GM21529 (cell line): ENCODE measurements around the gene ABCA6.
"Not testable (repeated sequence)": the region's sequence is repeated elsewhere in the genome, so short reads cannot be mapped to it uniquely, and the experiment has no call there.

Experiments
- ATAC-seq: cut with Tn5 transposase; IDR thresholded peaks from one replicate; pipeline ENCODE4 v1.9.1; 2021; ENCODE audit not compliant: unreplicated experiment

Gene ABCA6

GRCh38 chr17:69141431-69142174, at the start of gene ABCA6:
ABCA6 (minus strand) TSS chr17:69141895; CDS start chr17:69140703, 1,192 bp downstream.
- ATAC-seq: no peak

- no peak for ATAC-seq
These were observed 47.1 kb upstream of the ABCA6 start for GRCh38 chr17:69188796-69189195.

DNA sequence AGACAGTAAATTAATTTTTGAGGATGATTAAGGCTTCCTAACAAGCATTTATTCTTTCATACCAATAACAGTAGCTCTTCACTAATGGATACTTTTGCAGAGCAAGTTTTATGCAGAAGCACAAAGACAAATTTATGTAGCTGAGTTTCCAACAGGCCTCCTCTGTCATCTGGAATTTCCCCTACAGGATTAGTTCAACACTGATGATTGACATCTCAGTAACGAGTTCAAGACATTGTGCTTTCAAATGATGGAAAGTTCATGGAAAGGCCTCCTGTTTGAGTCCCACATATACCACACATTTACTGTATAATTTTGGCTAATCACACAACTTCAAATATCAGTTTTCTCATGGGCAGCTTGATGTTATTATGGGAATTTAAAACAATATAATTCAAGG, 46.4 kb upstream of the ABCA6 start:
- ATAC-seq: no peak

DNA sequence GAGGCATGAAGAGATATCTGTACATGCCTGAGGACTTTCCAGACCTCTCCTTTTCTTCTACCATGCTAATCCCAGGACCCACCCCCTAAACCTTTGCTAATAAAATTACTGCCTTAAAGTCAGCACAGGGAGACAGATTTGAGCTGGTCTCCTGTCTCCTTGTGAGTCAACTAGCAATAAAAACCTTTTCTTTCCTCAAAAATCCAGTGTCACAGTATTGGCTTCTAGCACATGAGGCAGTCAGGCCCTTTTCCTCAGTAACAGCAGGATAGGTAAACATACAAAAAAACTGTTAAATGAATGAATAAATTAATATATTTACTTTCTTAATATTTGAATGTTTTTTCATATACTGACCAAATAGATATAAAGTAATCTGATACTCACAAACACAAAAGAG, 45.6 kb upstream of the ABCA6 start:
- no peak for ATAC-seq

DNA sequence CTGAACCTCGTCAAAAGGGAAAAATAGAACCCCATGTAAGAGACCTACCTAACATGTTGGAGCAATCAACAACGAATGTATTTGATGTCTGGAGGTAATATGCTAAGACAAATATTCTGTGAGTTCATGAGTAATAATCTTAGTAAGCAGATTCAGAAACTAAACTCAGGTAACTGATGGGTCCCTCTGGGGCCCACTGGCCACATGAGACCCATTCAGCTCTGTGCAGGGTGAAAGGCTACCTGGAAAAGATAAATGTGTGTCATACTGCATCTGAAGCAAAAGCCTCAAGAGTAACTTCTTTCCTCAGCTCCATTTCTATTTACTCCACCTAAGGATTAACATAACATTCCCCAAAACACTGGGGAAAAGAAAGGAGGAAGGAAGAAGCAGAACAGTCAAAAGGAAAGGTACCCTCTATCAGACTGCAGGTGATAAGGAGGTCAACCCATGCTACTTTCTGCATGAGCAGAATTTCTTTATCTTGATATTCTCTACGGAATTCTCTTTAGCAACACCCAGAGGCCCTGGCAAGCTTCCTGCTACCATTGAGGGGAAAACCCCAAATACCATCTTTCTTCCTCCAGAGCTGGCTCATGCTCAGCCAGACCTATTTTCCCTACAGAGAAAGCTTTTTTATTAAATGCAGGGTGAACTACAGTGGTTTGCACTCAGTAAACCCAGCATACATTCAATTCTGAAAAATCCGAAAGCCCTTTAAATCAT, 37.7 kb upstream of the ABCA6 start:
- ATAC-seq: no peak

DNA sequence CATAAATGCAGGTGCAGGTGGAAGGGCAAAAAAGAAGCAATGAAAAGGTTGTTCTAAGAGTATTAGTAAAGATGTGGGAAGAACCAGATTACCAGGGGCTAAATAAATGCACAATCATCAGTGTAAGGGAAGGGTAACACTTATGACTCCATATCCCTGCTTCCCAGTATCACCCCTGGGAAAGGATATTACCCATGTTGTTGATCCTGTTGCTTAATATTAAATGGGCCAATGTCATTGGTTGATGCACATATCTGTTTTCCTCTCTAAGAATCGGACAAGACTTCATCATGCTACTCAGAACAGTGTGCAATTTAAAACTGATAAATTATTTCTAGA, 34.7 kb upstream of the ABCA6 start:
- ATAC-seq: no peak

DNA sequence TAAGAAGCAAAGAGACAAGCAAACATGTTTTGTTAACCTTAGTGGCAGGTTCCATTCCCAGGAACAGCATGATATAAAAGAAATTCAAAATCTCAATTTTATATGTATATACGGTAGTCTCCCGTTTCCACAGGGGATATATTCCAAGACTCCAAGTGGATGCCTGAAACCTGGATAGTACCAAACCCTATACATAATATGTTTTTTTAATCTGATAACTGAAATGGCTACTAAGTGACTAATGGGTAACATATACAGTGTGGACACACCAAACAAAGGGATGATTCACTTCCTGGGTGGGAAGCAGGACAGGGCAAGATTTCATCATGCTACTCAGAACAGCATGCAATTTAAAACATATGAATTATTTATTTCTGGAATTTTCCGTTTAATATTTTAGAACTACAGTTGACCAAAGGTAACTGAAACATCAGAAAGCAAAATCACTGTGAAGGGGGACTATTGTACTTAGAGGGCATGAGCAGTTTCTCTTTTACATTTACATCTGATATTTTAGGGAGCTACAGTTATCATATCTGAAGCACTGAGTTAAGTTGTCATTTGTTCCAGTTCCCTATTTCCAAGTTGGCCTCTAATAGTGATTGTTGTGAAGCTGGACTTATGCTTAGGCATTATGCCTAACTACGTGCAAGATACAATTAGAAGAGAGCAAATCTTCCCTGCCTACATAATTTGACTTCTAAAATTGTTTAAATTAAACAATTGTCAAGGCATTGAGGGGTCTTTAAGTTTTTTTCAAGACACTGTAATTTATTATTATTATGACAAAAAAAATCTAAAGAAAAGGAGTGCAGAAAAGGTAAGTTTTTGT, 34.1 kb upstream of the ABCA6 start:
- ATAC-seq: no peak

DNA sequence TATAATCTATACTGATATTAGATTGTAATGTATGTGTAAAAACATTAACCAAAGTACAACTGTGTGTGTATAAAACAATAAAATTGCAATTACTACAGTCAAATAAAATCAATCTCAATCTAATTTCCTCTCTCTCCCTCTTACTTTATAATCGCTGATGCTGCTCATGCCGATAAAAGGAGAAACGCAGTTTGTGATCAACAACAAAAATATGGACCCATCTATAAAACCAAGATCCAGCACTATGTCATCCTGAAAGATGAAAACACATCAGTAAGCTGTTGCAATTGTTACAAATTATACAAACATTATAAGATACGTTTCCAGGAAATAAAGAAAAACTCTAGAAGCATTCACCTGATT, 33.5 kb upstream of the ABCA6 start:
- no peak for ATAC-seq

DNA sequence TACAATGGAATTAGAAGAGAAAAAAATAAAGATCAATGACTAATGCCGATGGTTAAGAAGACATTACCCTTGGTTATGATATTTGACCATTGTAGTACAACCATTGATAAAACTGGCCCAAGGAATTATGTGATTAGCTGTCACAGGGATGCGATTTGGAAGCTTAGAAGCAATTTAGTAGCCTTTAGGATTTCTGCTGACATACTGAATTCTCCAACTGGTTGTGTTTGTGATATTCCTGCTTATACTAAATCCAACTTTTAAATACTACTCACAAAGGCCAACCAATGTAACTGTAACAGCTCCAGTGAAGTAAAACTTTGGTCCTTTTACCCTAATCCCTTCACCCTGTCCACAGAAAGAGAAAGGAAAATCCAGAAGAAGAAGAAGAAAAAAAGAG, 31.4 kb upstream of the ABCA6 start:
- no peak for ATAC-seq

- no peak for ATAC-seq
These were observed 28.7 kb upstream of the ABCA6 start for GRCh38 chr17:69170377-69170776.

DNA sequence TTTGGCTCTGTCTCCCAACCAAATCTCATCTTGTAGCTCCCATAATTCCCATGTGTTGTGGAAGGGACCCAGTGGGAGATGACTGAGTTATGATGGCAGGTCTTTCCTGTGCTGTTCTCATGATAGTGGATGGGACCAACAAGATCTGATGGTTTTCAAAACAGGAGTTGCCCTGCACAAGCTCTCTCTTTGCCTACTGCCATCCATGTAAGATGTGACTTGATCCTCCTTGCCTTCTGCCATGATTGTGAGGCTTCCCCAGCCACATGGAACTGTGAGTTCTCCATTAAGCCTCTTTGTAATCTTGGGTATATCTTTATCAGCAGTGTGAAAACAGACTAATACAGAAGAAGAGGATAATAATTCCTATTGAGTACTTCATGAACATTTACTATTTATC, 26.9 kb upstream of the ABCA6 start:
- not testable (repeated sequence) for ATAC-seq

- no peak for ATAC-seq
These were observed 25.3 kb upstream of the ABCA6 start for GRCh38 chr17:69166957-69167356.

GRCh38 chr17:69164206-69164605, 22.5 kb upstream of the ABCA6 start:
- no peak for ATAC-seq

DNA sequence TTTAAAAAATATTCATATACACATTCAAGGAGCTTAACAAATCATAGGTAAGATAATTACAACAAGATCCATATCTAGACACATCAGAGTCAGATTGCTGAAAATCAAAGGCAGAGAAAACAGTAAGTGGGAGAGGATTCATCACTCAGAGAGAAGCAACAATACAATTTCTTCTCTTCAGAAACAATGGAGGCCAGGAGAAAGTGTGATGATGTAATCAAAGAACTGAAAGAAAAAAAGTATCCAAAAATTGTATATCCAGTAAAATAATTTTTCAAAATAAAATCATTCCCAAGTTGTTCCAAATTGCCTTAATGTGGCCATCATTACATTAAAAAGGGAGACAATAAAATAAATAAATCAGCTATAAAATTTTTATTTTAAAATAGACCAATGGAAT, 17.7 kb upstream of the ABCA6 start:
- ATAC-seq: no peak

DNA sequence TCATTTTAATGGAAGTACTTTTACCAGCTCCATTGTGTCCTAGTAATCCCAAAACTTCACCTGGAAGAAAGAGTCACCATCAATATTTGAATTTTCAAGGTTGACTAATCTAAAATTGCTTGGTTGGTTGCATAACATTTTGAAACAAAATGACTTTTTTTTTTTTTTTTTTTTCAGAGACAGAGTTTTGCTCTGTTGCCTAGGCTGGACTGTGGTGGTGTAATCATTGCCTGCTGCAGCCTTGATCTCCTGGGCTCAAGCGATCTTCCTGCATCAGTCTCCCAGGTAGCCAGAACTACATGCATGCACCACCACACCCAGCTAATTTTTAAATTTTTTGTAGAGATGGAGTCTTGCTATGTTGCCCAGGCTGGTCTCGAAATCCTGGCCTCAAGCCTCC, 12.6 kb upstream of the ABCA6 start:
- no peak for ATAC-seq

GRCh38 chr17:69150333-69150732, 8.6 kb upstream of the ABCA6 start:
- no peak for ATAC-seq

GRCh38 chr17:69147460-69147859, 5.8 kb upstream of the ABCA6 start:
- ATAC-seq: no peak

- no peak for ATAC-seq
These were observed 2.9 kb upstream of the ABCA6 start for GRCh38 chr17:69144331-69145255.

DNA sequence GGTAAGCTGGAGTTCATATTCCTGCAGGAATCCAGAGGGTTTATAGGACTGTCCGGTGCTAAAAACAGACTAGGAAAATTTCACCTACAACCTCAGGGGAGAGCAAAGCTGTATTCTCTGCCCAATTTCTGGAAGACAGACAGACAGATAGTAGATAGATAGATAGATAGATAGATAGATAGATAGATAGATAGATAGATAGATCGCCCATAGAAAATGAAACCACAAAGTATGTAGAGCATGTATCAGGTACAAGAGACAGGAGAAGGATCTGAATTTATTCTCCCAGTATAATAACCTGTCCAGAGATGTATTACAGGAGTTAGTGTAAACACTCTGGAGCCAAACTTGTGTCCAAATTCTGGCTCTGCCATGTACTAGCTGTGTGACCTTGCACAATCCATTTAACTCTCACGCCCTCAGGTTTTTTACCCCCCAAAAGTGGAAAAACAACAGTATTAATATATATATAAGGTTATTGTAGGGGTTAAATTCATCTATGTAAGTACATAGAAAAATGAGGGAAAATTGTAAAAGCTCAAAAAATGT, 2.1 kb upstream of the ABCA6 start:
- ATAC-seq: no peak

- no peak for ATAC-seq
These were observed 1.5 kb upstream of the ABCA6 start for GRCh38 chr17:69143151-69143550.
